DMS79 treated with DMSO at 0.1 percent for 48 hours (cell line): ENCODE data around the gene AFDN.

Experiments used
- DNase-seq: peaks from one replicate; lab custom pipeline; 2025; lab: John Stamatoyannopoulos, UW

Gene AFDN

GRCh38 chr6:167919349-167919748 lies 92.6 kb downstream of the AFDN start:
- DNase-seq: no peak

- no peak for DNase-seq
These were observed 93.5 kb downstream of the AFDN start for GRCh38 chr6:167920165-167920564.

- DNase-seq: no peak
These were observed 95.1 kb downstream of the AFDN start for GRCh38 chr6:167921831-167922230.

GRCh38 chr6:167925026-167925425 lies 98.3 kb downstream of the AFDN start:
- DNase-seq: no peak

- DNase-seq: no peak
These were observed 100.5 kb downstream of the AFDN start for GRCh38 chr6:167927246-167927645.

- DNase-seq: no peak
These were observed 101.4 kb downstream of the AFDN start for GRCh38 chr6:167928111-167928510.

GRCh38 chr6:167930295-167930694 lies 103.6 kb downstream of the AFDN start:
- no peak for DNase-seq

- no peak for DNase-seq
These were observed 106.0 kb downstream of the AFDN start for GRCh38 chr6:167932468-167933276.

- DNase-seq: no peak
These were observed 106.6 kb downstream of the AFDN start for GRCh38 chr6:167933290-167933689.

GRCh38 chr6:167933847-167934246 lies 107.1 kb downstream of the AFDN start:
- DNase-seq: no peak

GRCh38 chr6:167934426-167934864 lies 107.7 kb downstream of the AFDN start:
- no peak for DNase-seq

GRCh38 chr6:167936051-167936450 lies 109.3 kb downstream of the AFDN start:
- DNase-seq: no peak

GRCh38 chr6:167937301-167937700 lies 110.6 kb downstream of the AFDN start:
- no peak for DNase-seq

- no peak for DNase-seq
These were observed 111.5 kb downstream of the AFDN start for GRCh38 chr6:167937948-167938911.

- DNase-seq: no peak
These were observed 115.1 kb downstream of the AFDN start for GRCh38 chr6:167941822-167942221.

GRCh38 chr6:167944130-167944529 lies 117.4 kb downstream of the AFDN start:
- no peak for DNase-seq

GRCh38 chr6:167946007-167946406 lies 119.3 kb downstream of the AFDN start:
- no peak for DNase-seq

GRCh38 chr6:167946604-167947003 lies 119.9 kb downstream of the AFDN start:
- DNase-seq: peak; percentile 18

GRCh38 chr6:167947716-167948115 lies 121.0 kb downstream of the AFDN start:
- no peak for DNase-seq

- DNase-seq: no peak
These were observed 122.0 kb downstream of the AFDN start for GRCh38 chr6:167948716-167949115.

GRCh38 chr6:167949121-167949684 lies 122.5 kb downstream of the AFDN start:
- DNase-seq: no peak

GRCh38 chr6:167951781-167952511 lies 125.2 kb downstream of the AFDN start:
- no peak for DNase-seq
